ENCODE results near the gene OTOG. TPM values are rescaled to one million over a fixed set of nuclear protein-coding genes. Genes with fewer than 3 reads are reported as not detected.
A peak's percentile ranks its signal among the peaks of the same experiment; 100 is the strongest.

Gene OTOG
- total RNA-seq (under 1 TPM in 1 of 2 donors, not detected in 1; 0.11 TPM), polyA plus RNA-seq (not detected)
- long read RNA-seq, donor 1, result 0 reads
- long read RNA-seq, donor 2, result 0 reads
- long read RNA-seq, donor 3, result 0 reads
- long read RNA-seq, donor 4, result 0 reads
- long read RNA-seq, donor 5, result 0 reads

- DNase-seq, result peak in 1 of 3 donors; percentile 31
- H3K27me3 ChIP-seq (ENCODE audit: control insufficient read depth in 3 of 3, insufficient read depth in 3 of 3, low read length in 2 of 3), result peaks cover 0 to 8% (median 3%) of the 10 kb centered on the region in 3 donors
Measured at GRCh38 chr11:17547051-17547577, at the start of gene OTOG. OTOG (plus strand) TSS chr11:17547259; CDS start chr11:17547373, 114 bp downstream.

DNA sequence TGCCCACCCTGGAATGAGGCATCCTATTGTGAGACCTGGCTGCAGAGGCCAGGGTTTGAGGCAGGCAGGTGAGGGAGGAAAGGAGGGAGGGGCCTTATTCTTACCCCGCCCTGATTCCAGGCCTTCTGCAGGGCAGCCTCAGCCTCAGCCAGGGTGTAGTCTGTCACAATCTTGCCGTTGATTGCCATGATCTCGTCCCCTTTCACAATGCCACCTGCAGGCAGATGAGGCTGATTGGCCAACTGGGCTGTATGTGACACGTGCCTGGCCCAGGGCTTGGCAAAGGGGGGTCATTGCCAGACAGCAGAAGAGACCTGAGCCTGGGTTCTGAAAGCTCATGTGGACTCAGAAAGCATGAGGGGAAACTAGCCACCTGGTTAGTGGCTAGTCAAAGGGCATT lies 49.0 kb upstream of the OTOG start:
- Histone ChIP-seq H3K9ac (ENCODE audit: insufficient read depth in 1 of 2, low read length in 2 of 2) (no peak overlapping the region), H3K4me3 (no peak overlapping the region), H3K27me3 (ENCODE audit: control insufficient read depth in 3 of 3, insufficient read depth in 3 of 3, low read length in 2 of 3) (no peaks in the 10 kb centered on the region), H3K27ac (ENCODE audit: low read depth in 1 of 2, low read length in 1 of 2) (no peak overlapping the region), H3K36me3 (ENCODE audit: control insufficient read depth in 4 of 4, insufficient read depth in 4 of 4, low read length in 4 of 4) (no peaks in the 10 kb centered on the region), H3K4me1 (ENCODE audit: control insufficient read depth in 5 of 5, insufficient read depth in 5 of 5, low read length in 5 of 5) (no peaks in the 10 kb centered on the region), H3K9me3 (ENCODE audit: control insufficient read depth in 4 of 4, insufficient read depth in 3 of 4, low read length in 3 of 4) (no peaks in the 10 kb centered on the region)
- ATAC-seq (ENCODE audit: insufficient read depth, low FRiP score) (no peak), DNase-seq (no peak)
- no peak for TF ChIP-seq CTCF (IDR thresholded peaks at IDR 0.05; ENCODE audit: control extremely low read depth, extremely low read depth)
- 22 to 43% methylated on average over 4 of the region's 4 CpGs for WGBS, 2 donors

More at GRCh38 chr11:17547051-17547577, at the start of gene OTOG:
- no peaks in the 10 kb centered on the region for H3K36me3 ChIP-seq (ENCODE audit: control insufficient read depth in 4 of 4, insufficient read depth in 4 of 4, low read length in 4 of 4)
- H3K27ac ChIP-seq (ENCODE audit: low read depth in 1 of 2, low read length in 1 of 2), result no peak within 1 kb of the TSS
- 13 to 17% methylated on average over 15 to 20 of the region's 20 CpGs for WGBS, 2 donors
- H3K4me1 ChIP-seq (ENCODE audit: control insufficient read depth in 5 of 5, insufficient read depth in 5 of 5, low read length in 5 of 5), result peaks cover 0 to 4% (median 0%) of the 10 kb centered on the region in 5 donors
- peaks cover 0 to 4% (median 0%) of the 10 kb centered on the region in 4 donors for H3K9me3 ChIP-seq (ENCODE audit: control insufficient read depth in 4 of 4, insufficient read depth in 3 of 4, low read length in 3 of 4)
- TF ChIP-seq CTCF (IDR thresholded peaks at IDR 0.05; ENCODE audit: control extremely low read depth, extremely low read depth), result no peak
- H3K4me3 ChIP-seq, result no peak within 1 kb of the TSS
- no peak within 1 kb of the TSS for H3K9ac ChIP-seq (ENCODE audit: insufficient read depth in 1 of 2, low read length in 2 of 2)
- ATAC-seq (ENCODE audit: insufficient read depth, low FRiP score), result no peak

- no peak for ATAC-seq (ENCODE audit: insufficient read depth, low FRiP score)
- Histone ChIP-seq H3K9me3 (ENCODE audit: control insufficient read depth in 4 of 4, insufficient read depth in 3 of 4, low read length in 3 of 4) (no peaks in the 10 kb centered on the region), H3K9ac (ENCODE audit: insufficient read depth in 1 of 2, low read length in 2 of 2) (no peak overlapping the region), H3K4me1 (ENCODE audit: control insufficient read depth in 5 of 5, insufficient read depth in 5 of 5, low read length in 5 of 5) (no peaks in the 10 kb centered on the region), H3K36me3 (ENCODE audit: control insufficient read depth in 4 of 4, insufficient read depth in 4 of 4, low read length in 4 of 4) (no peaks in the 10 kb centered on the region), H3K27me3 (ENCODE audit: control insufficient read depth in 3 of 3, insufficient read depth in 3 of 3, low read length in 2 of 3) (no peaks in the 10 kb centered on the region), H3K27ac (ENCODE audit: low read depth in 1 of 2, low read length in 1 of 2) (no peak overlapping the region), H3K4me3 (no peak overlapping the region)
- 84 to 85% methylated on average over 5 of the region's 5 CpGs for WGBS, 2 donors
- DNase-seq, result no peak
- no peak for TF ChIP-seq CTCF (IDR thresholded peaks at IDR 0.05; ENCODE audit: control extremely low read depth, extremely low read depth)
Measured at GRCh38 chr11:17498475-17498874, 48.6 kb upstream of the OTOG start.

DNA sequence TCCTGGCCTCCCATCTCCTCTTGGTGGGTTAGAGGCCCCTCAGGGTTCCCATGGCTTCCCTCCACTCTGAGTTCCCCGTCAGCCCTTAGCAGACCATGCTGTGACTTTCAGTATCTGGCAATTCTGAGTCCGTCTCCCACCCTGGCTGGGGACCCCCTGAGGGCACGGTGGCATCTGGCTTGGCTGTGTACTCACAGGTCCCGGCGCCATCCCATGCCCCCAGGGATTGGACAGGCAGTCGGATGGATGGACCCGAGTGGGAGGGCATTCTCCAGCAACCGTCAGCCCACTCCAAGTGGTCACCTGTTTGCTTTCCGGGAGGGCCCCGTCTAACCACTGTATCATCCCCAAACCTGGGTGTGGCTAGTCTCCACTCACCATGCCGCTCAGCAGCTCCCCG lies 46.4 kb upstream of the OTOG start:
- no peaks in the 10 kb centered on the region for H3K9me3 ChIP-seq (ENCODE audit: control insufficient read depth in 4 of 4, insufficient read depth in 3 of 4, low read length in 3 of 4)
- 93% methylated on average over 12 of the region's 12 CpGs for WGBS, 2 donors
- no peak for DNase-seq

More for the DNA sequence above, 46.4 kb upstream of the OTOG start:
- TF ChIP-seq CTCF (IDR thresholded peaks at IDR 0.05; ENCODE audit: control extremely low read depth, extremely low read depth), result no peak
- no peak overlapping the region for H3K27ac ChIP-seq (ENCODE audit: low read depth in 1 of 2, low read length in 1 of 2)
- no peaks in the 10 kb centered on the region for H3K4me1 ChIP-seq (ENCODE audit: control insufficient read depth in 5 of 5, insufficient read depth in 5 of 5, low read length in 5 of 5)
- H3K36me3 ChIP-seq (ENCODE audit: control insufficient read depth in 4 of 4, insufficient read depth in 4 of 4, low read length in 4 of 4), result no peaks in the 10 kb centered on the region
- no peak overlapping the region for H3K4me3 ChIP-seq
- ATAC-seq (ENCODE audit: insufficient read depth, low FRiP score), result no peak
- H3K27me3 ChIP-seq (ENCODE audit: control insufficient read depth in 3 of 3, insufficient read depth in 3 of 3, low read length in 2 of 3), result no peaks in the 10 kb centered on the region
- no peak overlapping the region for H3K9ac ChIP-seq (ENCODE audit: insufficient read depth in 1 of 2, low read length in 2 of 2)
